SK-N-SH (cell line): ENCODE measurements around the gene ZNF91.

Experiments used
- EP300 ChIP-seq, 2 experiments: IDR thresholded peaks; 2 replicates each; pipeline versions ENCODE4 v1.4.0 to v1.6.1; 2012; ENCODE audit warnings: borderline replicate concordance in 1 of 2, low read depth in 1 of 2, low read length in 1 of 2
- FOXM1 ChIP-seq: IDR thresholded peaks from 2 replicates; pipeline ENCODE4 v1.4.0; 2012; ENCODE audit warnings: low read depth, mild to moderate bottlenecking
- RAD21 ChIP-seq: IDR thresholded peaks from 2 replicates; pipeline ENCODE4 v1.6.1; 2012; ENCODE audit warnings: mild to moderate bottlenecking, low read length

DNA sequence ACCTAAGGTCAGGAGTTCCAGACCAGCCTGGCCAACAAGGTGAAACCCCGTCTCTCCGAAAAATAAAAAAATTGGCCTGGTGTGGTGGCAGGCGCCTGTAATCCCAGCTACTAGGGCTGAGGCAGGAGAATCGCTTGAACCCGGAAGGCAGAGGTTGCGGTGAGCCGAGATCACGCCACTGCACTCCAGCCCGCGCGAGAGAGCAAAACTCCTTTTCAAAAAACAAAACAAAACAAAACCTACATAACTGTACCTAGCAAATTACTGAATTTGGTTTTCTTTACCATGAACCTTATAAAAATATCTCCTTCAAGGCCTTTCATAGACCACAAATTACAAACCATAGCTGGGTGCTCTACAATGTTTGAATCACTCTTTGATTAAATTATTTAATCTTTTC is 760 bp downstream of the ZNF91 start:
- TF ChIP-seq FOXM1 (no peak), EP300 (IDR thresholded peaks at IDR 0.05; ENCODE audit: borderline replicate concordance in 1 of 2, low read depth in 1 of 2, low read length in 1 of 2) (no peak), RAD21 (no peak)
